Prostate gland (tissue), 2 donors: ENCODE measurements around the gene DRGX.

Experiments used
- CTCF ChIP-seq, 4 experiments: fragments of 200-600 bp in 2 of 4; fragments of 450-650 bp in 2 of 4; sonication (generic) in 2 of 4; IDR thresholded peaks; 1 replicate in 3 of 4; 2 replicates in 1 of 4; pipeline ENCODE4 v1.5.1; 2016 to 2019; ENCODE audit warnings: antibody characterized with exemption in 4 of 4, mild to moderate bottlenecking in 2 of 4, moderate library complexity in 2 of 4
- POLR2A ChIP-seq: fragments of 450-650 bp; IDR thresholded peaks from one replicate; pipeline ENCODE4 v1.6.1; 2016; ENCODE audit warnings: antibody characterized with exemption, mild to moderate bottlenecking
- POLR2AphosphoS5 ChIP-seq: sonication (generic); formaldehyde crosslinking; IDR thresholded peaks from one replicate; pipeline ENCODE4 v1.6.1; 2017; ENCODE audit warnings: antibody characterized with exemption

DNA sequence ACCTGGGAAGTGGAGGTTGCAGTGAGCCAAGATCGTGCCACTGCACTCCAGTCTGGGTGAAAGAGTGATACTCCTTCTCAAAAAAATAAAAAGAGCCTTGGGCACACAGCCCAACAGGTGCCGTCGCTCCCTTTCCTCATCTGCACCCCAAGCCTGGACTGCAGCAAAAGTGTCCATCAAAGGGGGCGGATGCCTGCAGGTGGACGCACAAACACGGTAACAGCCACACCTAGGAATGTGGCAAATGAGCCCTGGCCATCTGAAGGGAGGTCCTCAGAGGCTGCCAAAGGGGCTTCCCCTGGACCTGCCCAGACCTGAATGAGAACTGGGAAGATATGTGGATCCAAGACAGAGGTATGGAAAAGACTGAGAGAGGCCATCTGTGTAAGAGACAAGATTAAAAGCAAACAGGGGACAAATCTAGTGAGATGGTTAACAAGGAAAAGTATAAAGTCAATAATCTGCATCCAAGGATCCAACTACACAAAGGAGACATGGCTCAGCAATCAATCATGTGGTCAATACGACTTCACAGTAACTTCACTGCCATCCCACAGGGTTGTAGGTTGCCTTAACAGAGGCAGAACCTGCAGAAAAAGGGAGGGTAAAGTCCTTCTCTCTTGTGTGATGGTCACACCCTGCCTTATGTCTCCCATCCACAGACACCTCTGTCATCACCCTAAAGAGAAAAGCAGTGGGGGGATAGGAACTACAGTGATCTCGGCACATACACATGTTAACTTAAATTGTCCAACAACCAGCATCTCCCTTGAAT, 25.4 kb downstream of the DRGX start:
- TF ChIP-seq CTCF (IDR thresholded peaks at IDR 0.05): no peak
- no peak for TF ChIP-seq POLR2A
- no peak for TF ChIP-seq POLR2AphosphoS5
